GM21737 (cell line): Measurements from ENCODE around the gene RUVBL1.

Experiments
- ATAC-seq: cut with Tn5 transposase; IDR thresholded peaks from one replicate; pipeline ENCODE4 v1.9.1; 2021; ENCODE audit warnings: mild to moderate bottlenecking, moderate library complexity; ENCODE audit not compliant: unreplicated experiment

Gene RUVBL1

DNA sequence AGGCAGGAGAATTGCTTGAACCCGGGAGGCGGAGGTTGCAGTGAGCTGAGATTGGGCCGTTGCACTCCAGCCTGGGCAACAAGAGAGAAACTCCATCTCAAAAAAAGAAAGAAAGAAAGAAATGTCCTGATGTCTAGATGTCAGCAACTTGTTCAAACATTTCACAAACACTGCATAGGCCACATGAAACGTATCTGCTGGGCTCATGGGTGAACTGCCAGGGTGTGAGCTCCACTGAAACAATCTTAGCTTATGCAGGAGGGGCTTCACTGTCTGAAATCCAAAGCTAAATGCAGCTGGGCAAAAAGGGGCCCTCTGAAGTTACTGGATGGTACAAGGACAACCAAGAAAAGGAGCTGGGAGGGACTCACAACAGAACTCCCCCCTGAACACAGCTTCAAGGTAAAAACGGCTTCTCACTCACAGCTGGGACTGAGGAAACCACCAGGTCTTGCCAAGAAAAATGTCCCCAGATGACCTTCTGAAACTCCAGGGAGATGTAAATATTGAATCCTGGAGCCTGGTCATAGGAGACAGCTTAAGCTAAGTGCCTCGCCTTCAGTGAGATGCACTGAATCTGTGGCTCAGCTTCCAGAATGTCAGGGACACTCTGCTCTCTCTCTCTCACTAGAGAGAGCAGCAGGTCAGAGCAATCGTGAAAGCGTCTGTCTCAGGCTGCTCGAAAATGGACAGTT is 39.5 kb downstream of the RUVBL1 start:
- no peak for ATAC-seq

DNA sequence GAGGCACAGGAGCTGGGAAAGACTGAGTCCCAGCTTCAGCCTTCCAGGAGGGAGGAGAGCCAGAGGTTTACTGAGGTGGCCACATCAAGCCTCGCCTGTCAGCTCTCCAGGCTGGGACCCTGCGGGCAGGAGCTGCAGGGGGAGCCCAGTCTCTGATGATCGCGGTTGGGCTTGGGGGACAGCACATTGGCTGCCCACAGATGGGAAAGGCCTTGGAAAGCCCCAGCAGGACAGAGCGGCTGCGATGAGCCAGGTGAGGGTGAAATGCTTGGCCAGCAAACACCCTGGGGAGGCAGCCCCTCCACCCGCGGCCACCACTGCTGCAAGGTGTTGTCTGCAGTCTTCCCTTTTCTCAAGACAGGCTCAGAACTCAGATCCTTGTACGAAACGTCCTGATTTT is 40.2 kb downstream of the RUVBL1 start:
- no peak for ATAC-seq

DNA sequence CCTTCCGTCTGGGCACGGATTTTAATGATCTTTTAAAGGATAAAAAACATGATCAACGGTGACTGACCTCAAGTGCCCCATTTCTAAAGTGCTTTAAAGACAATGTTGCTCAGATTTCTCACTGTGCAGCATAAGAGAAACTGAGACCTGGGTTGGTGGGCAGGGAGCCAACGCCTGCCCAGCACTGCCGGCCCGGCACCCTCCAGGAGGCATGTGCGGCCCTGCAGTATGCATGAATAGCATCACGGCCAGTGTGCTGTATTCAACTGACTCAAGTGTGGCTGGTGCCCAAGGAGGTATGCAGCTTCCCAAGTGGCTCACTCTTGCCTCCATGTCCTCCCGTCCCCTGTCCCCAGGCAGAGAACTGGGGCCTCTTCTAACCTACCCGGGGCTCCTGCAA is 41.1 kb downstream of the RUVBL1 start:
- no peak for ATAC-seq

DNA sequence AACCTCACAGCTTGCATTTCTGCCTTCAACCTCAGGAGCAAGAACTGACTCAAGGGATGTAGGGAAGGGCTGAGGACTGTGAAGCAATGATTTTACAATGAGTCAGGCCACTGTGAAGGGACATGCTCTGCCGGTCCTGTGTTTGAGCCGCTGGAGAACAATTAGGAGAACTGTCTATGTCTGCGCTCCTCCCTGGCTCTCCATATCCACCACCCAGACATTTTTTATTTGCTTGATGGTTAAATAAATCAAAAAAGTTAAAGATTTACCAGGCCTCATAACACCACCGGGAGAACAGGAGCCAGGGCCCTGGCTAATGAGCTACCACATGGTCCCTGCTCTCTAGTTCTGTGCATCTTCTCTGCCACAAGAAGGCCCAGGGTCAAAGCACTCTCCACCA is 41.8 kb downstream of the RUVBL1 start:
- no peak for ATAC-seq

DNA sequence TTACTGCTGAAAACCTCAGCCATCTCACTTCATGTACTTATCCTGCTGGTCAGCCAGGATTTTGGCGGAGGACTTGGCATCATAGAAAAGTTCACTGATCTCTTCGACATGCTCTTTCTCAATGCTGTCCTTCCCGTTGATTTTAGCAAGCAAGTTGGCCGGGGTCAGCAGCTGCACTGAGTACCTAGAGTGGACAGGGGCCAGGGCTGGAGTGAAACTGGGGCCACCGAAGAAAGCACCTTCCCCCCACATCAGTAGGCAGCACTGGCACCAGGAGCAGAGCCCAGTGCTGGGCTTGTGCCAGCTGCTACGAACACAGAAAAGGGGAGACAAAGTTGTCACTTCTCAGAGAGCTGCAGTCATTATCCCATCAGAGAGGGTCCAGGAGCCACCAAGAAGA is 42.4 kb downstream of the RUVBL1 start:
- no peak for ATAC-seq

DNA sequence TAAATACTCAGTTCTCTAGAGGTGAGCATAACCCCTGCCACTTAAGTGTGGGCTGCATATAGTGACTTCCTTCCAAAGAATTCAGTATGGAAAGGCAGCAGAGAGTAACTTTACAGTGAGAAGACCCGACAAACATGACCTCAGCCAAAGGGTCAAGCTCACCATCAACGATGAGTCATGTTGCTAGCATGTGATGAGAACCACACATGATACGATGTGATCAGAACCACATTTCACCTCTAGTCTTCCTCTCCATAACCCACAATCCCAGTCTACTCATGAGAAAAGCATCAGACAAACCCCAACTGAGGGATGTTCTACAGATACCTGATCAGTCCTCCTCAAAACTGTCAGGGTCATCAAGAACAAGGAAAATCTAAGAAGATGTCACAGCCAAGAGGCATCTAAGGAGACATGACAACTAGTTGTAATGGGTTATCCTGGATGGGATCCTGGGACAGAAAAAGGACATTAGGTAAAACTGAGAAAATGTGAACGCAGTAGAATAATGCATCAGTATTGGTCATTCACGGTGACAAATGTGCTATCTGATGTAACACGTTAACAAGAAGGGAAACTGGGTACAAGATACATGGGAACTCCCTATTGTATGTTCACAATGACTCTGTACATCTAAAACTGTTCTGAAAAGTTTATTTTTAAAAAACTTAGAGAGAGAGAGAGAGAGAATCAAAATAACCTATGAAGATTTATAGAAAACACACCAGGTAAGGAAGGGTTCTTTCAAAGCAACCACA is 43.1 kb downstream of the RUVBL1 start:
- no peak for ATAC-seq

DNA sequence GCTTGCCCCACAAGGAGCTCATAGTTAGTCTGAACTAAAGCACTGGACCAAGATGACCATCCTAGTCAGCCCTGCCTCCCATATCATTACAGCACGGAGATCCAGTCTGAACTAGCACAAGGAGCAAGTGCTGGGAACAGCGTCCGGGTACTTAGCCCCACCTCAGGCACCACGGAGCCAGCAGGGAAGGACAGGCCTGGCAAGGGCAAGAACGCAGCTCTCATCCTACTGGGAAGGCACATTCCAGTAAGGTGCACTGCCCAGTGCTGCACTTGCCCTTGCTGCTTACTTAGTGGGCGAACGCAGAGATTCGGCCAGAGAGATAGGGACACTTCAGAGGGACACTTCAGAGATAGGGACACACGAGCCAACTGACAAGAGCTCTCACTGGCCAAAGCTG is 43.8 kb downstream of the RUVBL1 start:
- ATAC-seq, result no peak

DNA sequence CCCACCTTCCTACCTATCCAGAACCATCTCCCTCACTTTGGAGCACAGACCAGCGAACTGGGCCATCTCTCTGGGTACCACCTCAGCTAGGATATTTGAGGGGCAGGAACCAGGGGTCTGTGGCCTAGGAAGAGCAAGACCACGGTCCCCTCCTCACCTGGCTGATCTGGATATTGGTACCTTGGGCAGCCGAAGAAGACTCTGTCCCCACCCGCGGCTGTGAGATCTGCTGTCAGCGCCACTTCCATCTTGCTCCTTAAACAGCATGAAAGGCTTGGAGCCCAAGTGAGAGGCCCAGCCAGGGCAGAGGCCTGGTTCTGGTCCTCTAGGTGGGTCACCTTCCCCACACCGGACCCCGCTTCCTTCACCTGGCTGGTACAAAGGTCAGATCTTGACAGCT is 44.7 kb downstream of the RUVBL1 start:
- ATAC-seq, result no peak

DNA sequence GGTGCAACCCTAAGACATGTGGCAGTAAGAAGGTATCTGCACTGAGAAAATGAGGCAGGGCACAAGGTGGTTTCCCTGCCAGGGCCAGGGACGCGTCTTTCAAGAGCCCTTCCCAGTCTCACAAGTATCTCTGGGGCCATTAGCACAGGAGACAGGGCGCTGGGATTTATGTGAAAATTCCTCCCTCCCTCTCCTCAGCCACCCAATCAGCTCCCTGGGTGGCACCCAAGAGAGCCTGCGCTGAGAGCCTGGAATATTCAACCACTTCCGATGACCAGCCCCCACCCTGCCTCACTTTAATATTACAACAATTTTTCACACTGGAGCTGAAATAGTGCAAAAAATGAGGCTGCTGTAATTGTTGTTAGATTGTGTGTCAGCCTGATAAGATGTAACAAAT is 45.3 kb downstream of the RUVBL1 start:
- no peak for ATAC-seq

DNA sequence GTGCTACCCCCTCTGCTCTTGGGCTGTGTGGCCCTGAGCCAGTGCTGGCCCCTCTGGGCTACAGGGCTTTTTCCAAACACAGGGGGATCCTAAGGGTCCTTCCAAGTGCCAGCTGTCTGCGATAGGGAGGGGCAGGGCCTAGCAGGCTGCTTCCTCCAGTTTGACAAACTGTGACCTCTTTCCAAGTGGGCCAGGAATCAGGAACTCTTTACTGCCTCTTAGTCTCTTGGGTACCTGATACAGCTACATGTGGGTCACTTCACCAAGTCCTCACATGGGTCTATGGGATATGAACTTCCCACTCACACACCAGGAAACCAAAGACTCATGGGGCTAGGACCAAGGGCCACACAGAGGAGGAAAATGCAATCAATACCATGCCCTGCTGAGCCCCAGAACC is 45.9 kb downstream of the RUVBL1 start:
- ATAC-seq, result no peak

DNA sequence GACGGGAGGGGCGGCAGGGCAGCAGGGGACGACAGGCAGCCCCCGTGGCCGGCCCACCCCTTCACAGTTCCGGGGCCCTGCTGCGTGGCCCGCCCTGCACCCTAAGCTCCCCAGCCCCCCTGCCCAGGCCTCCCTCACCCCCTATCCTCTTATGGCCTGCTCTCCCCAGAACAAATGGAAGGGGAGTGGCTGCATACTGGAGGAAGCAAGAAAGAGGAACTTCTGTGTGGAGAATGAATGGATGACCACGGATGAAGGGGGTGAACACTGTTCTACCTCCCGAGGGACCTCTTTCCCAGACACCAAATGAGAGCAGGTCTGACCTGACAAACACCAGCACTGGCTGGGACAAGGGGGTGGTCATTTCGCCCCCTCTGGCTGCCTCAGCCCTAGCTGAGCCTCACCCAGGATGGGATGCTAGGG is 46.4 kb downstream of the RUVBL1 start:
- no peak for ATAC-seq

DNA sequence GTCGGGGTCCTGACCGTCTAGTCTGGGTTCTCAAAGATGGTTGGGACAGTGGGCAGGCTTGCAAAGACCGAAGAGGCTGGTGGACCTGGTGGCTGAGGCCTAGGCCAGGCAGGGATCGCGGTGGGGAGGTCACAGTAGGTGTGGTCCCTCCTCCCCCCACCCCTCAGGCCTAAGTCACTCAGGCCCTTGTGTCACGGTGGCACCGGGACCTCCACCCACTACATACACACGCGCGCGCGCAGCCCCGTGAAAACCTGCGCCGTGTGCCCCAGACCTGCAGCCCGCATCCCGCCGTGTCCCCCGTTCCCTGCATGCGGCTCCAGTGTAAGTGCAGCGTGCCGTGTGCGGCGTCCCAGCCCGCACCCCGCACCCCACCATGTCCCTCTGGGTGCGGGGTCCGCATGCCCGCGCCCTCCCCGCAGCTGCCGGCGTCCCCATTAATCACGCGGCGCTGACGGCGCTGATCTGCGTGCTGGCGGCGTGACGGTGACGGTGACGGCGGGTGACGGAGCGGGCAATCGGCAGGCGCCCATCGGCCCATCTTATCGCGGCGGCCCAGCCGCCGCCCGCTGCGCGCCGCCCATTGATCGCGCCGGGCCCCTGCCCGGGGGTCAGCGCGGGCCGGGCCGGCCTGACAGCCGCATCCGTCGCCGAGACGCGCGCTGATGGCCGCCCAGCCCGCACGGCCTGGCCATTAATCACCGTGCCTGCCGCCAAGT is 47.0 kb downstream of the RUVBL1 start:
- ATAC-seq, result no peak

DNA sequence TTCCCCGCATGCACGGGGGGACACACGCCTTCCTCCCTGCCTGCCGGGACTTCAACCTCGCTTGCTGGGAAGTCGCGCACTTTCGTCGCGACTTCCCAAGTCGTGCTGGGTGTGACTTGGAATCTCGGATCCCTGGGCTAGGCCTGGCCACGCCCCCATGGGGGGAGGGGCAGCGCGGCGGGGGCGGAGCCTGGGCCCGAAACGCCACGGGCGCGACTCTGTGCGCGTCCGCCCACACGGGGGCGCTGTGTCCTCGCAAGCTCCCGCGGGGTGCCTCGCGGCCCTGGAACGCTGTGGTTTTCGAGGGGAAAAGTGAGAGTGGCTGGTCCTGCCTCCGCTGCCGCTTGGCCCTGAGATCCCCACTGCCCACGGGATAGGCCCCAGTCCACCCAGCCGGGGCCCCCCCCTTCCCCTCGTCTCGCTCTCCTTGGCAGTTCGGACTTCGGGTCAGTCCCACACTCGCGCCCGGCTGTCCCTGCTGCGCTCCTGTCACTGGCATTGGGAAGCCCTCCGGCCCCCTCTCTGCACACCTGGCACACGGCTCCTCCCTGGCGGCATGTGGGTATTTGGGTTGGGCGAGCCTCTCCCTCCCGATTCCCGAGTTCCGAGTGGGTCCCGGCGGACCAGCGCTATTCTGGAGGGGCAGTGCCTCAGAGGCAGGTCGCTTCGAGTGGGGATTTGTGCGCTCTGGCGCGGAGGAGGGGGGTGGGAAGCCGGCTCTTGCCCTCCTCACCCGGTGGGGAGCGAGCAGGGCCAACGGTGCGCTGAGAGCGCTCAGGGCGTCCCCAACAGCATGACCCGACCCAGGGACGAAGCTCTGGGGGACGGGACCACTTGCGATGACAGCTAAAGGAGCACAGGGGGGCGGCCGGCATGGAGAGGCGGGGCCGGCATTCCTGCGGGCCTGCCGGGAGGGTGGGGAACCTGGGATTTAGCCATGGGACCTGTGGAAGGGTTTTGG is 47.8 kb downstream of the RUVBL1 start:
- ATAC-seq, result peak; percentile 50

DNA sequence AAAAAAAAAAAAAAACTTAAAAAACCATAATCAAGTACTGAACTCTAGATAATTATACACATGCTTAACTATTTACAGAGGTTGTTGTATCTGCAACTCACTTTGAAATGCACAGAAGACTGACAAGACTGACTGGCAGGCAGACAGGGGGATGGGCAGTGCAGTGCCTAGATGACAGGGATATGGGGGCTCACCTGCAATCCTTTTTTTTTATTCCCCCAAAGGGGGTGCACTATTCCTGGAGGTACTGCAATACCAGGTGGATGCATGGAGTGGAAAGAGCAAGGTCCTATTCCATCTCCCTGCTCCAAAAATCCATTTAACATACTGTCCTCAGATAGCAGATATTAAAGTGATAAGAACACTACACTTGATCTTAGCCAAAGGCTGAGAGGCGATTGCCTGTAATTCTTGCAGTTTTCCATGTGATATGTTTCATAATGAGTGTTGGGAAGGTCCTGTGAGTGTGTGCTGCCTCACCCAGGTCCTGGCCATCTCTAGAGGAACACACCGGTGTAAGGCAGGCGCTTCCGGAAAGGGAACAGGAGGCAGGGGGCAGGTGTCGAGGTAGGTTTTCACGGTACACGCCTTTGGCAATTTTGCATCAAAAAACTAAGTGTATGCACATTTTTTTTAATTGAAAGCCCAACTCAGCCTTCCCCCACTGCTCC is 48.6 kb downstream of the RUVBL1 start:
- no peak for ATAC-seq

DNA sequence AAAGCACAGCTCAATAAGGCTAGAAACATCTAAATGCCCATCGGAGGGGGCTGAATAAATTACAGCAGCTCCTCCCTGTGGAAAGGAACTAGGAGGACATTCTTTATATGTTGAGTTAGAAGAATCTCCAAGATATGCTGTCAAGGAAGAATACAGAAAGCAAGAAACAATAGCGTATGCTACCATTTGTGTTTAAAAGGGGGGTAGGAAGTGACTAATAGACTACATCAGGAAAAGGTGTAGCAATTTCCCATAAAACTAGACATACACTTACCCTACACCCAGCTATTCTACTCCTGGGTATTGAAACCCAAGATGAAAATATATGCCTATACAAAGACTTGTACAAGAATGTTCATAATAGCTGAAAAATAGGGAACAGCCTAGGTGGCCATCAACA is 49.8 kb downstream of the RUVBL1 start:
- ATAC-seq, result no peak

DNA sequence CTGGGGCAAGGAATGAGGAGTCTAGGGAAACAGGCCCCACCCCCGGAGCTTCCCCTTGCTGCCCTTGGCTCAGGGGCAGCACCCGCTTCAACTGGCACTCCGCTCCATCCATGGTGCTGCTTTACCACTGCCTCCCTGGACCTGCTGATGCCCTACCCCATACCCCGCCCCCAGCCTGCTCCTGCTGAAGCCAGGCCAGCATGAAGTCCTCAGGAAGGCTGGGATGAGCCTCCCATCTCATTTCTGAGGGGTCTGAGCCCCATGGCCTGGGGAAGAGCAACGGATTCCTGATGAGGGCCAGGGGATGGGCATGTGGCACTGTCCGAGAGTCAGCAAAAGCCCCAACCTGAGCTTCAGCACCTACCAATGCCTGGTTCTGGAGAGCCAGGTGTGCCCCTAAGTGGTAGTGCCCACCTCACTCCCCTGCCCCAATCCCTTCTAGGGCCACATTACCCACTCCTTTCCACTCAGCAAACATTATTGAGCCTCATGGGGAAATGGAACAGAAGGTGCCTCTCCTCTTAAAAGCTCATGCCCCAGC is 50.4 kb downstream of the RUVBL1 start:
- ATAC-seq, result no peak

DNA sequence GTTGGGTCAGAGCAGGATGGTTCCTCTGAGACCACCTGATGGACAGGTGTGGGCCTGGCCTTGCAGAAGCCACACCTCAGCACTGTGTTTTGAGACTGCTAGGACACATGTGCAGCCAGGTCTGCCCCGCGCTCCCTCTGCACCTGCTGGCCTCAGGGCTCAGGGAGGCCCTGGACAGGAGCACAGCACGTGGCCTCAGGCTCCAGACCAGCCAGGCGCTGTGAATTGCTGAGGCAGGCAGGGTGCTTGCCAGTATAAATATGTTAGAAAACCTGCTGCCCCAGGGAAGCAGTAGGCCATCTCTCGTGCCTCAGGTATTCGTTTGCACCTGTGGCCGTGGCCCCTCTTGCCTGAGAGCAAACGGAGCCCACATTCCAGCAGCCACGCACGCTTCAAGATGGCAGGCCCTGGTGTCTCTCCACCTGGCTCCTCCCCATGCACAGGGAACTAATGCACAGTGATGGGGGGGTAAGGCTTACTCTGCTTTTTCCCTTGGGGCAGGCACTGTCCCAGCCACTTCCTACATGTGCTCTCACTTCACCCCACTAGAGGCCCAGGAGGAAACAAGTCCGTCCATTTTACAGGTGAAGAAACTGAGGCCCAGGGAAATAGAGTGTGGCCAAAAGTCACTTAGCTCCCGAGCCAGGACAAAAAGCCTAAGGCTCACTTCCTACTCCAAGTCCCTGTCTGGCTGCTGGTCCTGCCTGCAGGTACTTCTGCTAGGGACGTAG is 51.0 kb downstream of the RUVBL1 start:
- no peak for ATAC-seq

DNA sequence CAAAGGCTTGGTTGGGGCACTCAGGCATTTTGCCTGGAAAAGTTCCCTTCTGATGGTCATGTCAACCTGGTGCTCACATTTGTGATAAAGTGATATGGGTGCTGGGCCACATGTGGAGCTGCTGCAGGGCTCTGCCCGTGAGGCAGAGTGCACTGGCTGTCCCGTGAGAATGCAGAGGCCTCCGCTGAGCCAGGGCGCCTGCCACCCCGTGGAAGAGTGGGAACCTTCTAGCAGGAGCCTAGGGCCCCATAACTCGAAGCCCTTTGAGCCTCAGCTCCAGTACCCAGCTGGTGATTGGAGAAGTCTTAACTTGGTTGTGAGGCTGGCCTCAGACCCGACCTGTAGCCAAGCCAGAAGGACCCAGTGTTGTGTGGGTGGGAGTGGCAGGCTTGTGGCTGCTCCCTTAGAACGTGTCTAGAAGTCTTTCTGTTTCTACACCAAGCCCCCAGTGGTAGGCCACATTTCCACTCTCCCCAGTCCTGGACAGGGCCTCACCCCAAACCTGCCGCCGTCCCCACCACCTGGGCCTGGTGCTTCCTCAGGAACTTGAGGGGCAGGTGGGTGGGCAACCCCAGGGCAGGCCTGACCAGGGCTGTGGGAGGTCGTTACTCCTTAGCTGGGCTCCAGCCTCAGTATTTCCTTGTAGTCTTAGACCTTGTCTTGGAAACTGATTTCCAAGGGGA is 51.7 kb downstream of the RUVBL1 start:
- no peak for ATAC-seq
